ENCODE data around the gene GLTPD2. TPM values are rescaled to one million over a fixed set of nuclear protein-coding genes. Genes with fewer than 3 reads are reported as not detected.

GLTPD2 gene
- total and polyA plus RNA-seq, 9 donors, result 0.41 to 2.2 (median 0.84) TPM; not detected in 1

GRCh38 chr17:4786516-4786915 is 2.2 kb upstream of the GLTPD2 start:
- H3K27ac ChIP-seq (ENCODE audit: low read length), result no peak overlapping the region
- 9% methylated on average over 2 of the region's 6 CpGs for WGBS (ENCODE audit: insufficient coverage)
- H3K36me3 ChIP-seq (ENCODE audit: control insufficient read depth, insufficient read depth, low read length), result no peaks in the 10 kb centered on the region
- peak; percentile 64 for DNase-seq
- peaks cover 64% of the 10 kb centered on the region for H3K27me3 ChIP-seq (ENCODE audit: control insufficient read depth, insufficient read depth, low read length)
- H3K4me1 ChIP-seq (ENCODE audit: control insufficient read depth, insufficient read depth, low read length), result peaks cover 35% of the 10 kb centered on the region
- H3K4me3 ChIP-seq (ENCODE audit: low read length), result no peak overlapping the region
- no peaks in the 10 kb centered on the region for H3K9me3 ChIP-seq (replicated peaks; ENCODE audit: control insufficient read depth, low read depth, low read length)

GRCh38 chr17:4788159-4788806 is 481 bp upstream of the GLTPD2 start:
- WGBS (ENCODE audit: insufficient coverage), result 73% methylated on average over 8 of the region's 14 CpGs
- Histone ChIP-seq H3K27ac (ENCODE audit: low read length) (peak overlapping the region; percentile 35), H3K4me3 (ENCODE audit: low read length) (no peak overlapping the region), H3K4me1 (ENCODE audit: control insufficient read depth, insufficient read depth, low read length) (peaks cover 35% of the 10 kb centered on the region), H3K9me3 (replicated peaks; ENCODE audit: control insufficient read depth, low read depth, low read length) (no peaks in the 10 kb centered on the region), H3K27me3 (ENCODE audit: control insufficient read depth, insufficient read depth, low read length) (peaks cover 48% of the 10 kb centered on the region), H3K36me3 (ENCODE audit: control insufficient read depth, insufficient read depth, low read length) (no peaks in the 10 kb centered on the region)
- DNase-seq, result peak; percentile 32

GRCh38 chr17:4789701-4789950 is 862 bp downstream of the GLTPD2 start:
- H3K4me3 ChIP-seq (ENCODE audit: low read length), result peak overlapping the region; percentile 72
- H3K27me3 ChIP-seq (ENCODE audit: control insufficient read depth, insufficient read depth, low read length), result peaks cover 35% of the 10 kb centered on the region
- H3K4me1 ChIP-seq (ENCODE audit: control insufficient read depth, insufficient read depth, low read length), result peaks cover 35% of the 10 kb centered on the region
- H3K9me3 ChIP-seq (replicated peaks; ENCODE audit: control insufficient read depth, low read depth, low read length), result no peaks in the 10 kb centered on the region
- no peaks in the 10 kb centered on the region for H3K36me3 ChIP-seq (ENCODE audit: control insufficient read depth, insufficient read depth, low read length)
- no peak overlapping the region for H3K27ac ChIP-seq (ENCODE audit: low read length)
- under 1% methylated on average over 24 of the region's 25 CpGs for WGBS (ENCODE audit: insufficient coverage)
- no peak for DNase-seq

- under 1% methylated on average over 85 of the region's 91 CpGs for WGBS (ENCODE audit: insufficient coverage)
- Histone ChIP-seq H3K4me1 (ENCODE audit: control insufficient read depth, insufficient read depth, low read length) (peaks cover 34% of the 10 kb centered on the region), H3K9me3 (replicated peaks; ENCODE audit: control insufficient read depth, low read depth, low read length) (no peaks in the 10 kb centered on the region), H3K27me3 (ENCODE audit: control insufficient read depth, insufficient read depth, low read length) (peaks cover 30% of the 10 kb centered on the region), H3K27ac (ENCODE audit: low read length) (peak overlapping the region; percentile 93), H3K36me3 (ENCODE audit: control insufficient read depth, insufficient read depth, low read length) (no peaks in the 10 kb centered on the region), H3K4me3 (ENCODE audit: low read length) (peak overlapping the region; percentile 72)
- DNase-seq, result peak; percentile 96
Observed at GRCh38 chr17:4789951-4790704, 1.4 kb downstream of the GLTPD2 start.

- Histone ChIP-seq H3K4me3 (ENCODE audit: low read length) (peak overlapping the region; percentile 72), H3K27me3 (ENCODE audit: control insufficient read depth, insufficient read depth, low read length) (peaks cover 24% of the 10 kb centered on the region), H3K27ac (ENCODE audit: low read length) (peak overlapping the region; percentile 93), H3K4me1 (ENCODE audit: control insufficient read depth, insufficient read depth, low read length) (peaks cover 30% of the 10 kb centered on the region), H3K9me3 (replicated peaks; ENCODE audit: control insufficient read depth, low read depth, low read length) (no peaks in the 10 kb centered on the region), H3K36me3 (ENCODE audit: control insufficient read depth, insufficient read depth, low read length) (no peaks in the 10 kb centered on the region)
- 71% methylated on average over 2 of the region's 7 CpGs for WGBS (ENCODE audit: insufficient coverage)
- no peak for DNase-seq
Observed at GRCh38 chr17:4790705-4791088, 1.9 kb downstream of the GLTPD2 start.

- no CpG with 5 or more reads among the region's 1 CpG for WGBS (ENCODE audit: insufficient coverage)
- Histone ChIP-seq H3K27ac (ENCODE audit: low read length) (no peak overlapping the region), H3K4me3 (ENCODE audit: low read length) (no peak overlapping the region), H3K9me3 (replicated peaks; ENCODE audit: control insufficient read depth, low read depth, low read length) (no peaks in the 10 kb centered on the region), H3K36me3 (ENCODE audit: control insufficient read depth, insufficient read depth, low read length) (peaks cover 22% of the 10 kb centered on the region), H3K4me1 (ENCODE audit: control insufficient read depth, insufficient read depth, low read length) (peaks cover 17% of the 10 kb centered on the region), H3K27me3 (ENCODE audit: control insufficient read depth, insufficient read depth, low read length) (no peaks in the 10 kb centered on the region)
- DNase-seq, result no peak
Observed at GRCh38 chr17:4795168-4795567, 6.4 kb downstream of the GLTPD2 start.

- Histone ChIP-seq H3K4me3 (ENCODE audit: low read length) (peak overlapping the region; percentile 73), H3K4me1 (ENCODE audit: control insufficient read depth, insufficient read depth, low read length) (peaks cover 12% of the 10 kb centered on the region), H3K27ac (ENCODE audit: low read length) (peak overlapping the region; percentile 78), H3K36me3 (ENCODE audit: control insufficient read depth, insufficient read depth, low read length) (peaks cover 27% of the 10 kb centered on the region), H3K9me3 (replicated peaks; ENCODE audit: control insufficient read depth, low read depth, low read length) (no peaks in the 10 kb centered on the region), H3K27me3 (ENCODE audit: control insufficient read depth, insufficient read depth, low read length) (no peaks in the 10 kb centered on the region)
- peak; percentile 40 for DNase-seq
- 14% methylated on average over 1 of the region's 7 CpGs for WGBS (ENCODE audit: insufficient coverage)
Observed at GRCh38 chr17:4796552-4796920, 7.8 kb downstream of the GLTPD2 start.

GRCh38 chr17:4800462-4801196 is 11.9 kb downstream of the GLTPD2 start:
- Histone ChIP-seq H3K9me3 (replicated peaks; ENCODE audit: control insufficient read depth, low read depth, low read length) (no peaks in the 10 kb centered on the region), H3K4me3 (ENCODE audit: low read length) (no peak overlapping the region), H3K27ac (ENCODE audit: low read length) (no peak overlapping the region), H3K4me1 (ENCODE audit: control insufficient read depth, insufficient read depth, low read length) (peaks cover 9% of the 10 kb centered on the region), H3K36me3 (ENCODE audit: control insufficient read depth, insufficient read depth, low read length) (peaks cover 27% of the 10 kb centered on the region), H3K27me3 (ENCODE audit: control insufficient read depth, insufficient read depth, low read length) (no peaks in the 10 kb centered on the region)
- 71% methylated on average over 8 of the region's 10 CpGs for WGBS (ENCODE audit: insufficient coverage)
- DNase-seq, result no peak

- H3K4me3 ChIP-seq (ENCODE audit: low read length), result no peak within 1 kb of the TSS
- DNase-seq, result no peak
- peaks cover 1% of the 10 kb centered on the region for H3K4me1 ChIP-seq (ENCODE audit: control insufficient read depth, insufficient read depth, low read length)
- no peak within 1 kb of the TSS for H3K27ac ChIP-seq (ENCODE audit: low read length)
- WGBS (ENCODE audit: insufficient coverage), result 83% methylated on average over 2 of the region's 9 CpGs
- H3K9me3 ChIP-seq (replicated peaks; ENCODE audit: control insufficient read depth, low read depth, low read length), result no peaks in the 10 kb centered on the region
- peaks cover 27% of the 10 kb centered on the region for H3K36me3 ChIP-seq (ENCODE audit: control insufficient read depth, insufficient read depth, low read length)
- H3K27me3 ChIP-seq (ENCODE audit: control insufficient read depth, insufficient read depth, low read length), result no peaks in the 10 kb centered on the region
Observed at GRCh38 chr17:4802228-4802627, 13.5 kb downstream of the GLTPD2 start, which contains the start of gene C17orf114. C17orf114 (minus strand) TSS chr17:4802328.

- DNase-seq, result peak; percentile 22
- Histone ChIP-seq H3K27ac (ENCODE audit: low read length) (no peak overlapping the region), H3K36me3 (ENCODE audit: control insufficient read depth, insufficient read depth, low read length) (peaks cover 23% of the 10 kb centered on the region), H3K4me3 (ENCODE audit: low read length) (peak overlapping the region; percentile 32), H3K9me3 (replicated peaks; ENCODE audit: control insufficient read depth, low read depth, low read length) (no peaks in the 10 kb centered on the region), H3K4me1 (ENCODE audit: control insufficient read depth, insufficient read depth, low read length) (peaks cover 14% of the 10 kb centered on the region), H3K27me3 (ENCODE audit: control insufficient read depth, insufficient read depth, low read length) (no peaks in the 10 kb centered on the region)
- 0% methylated on average over 11 of the region's 16 CpGs for WGBS (ENCODE audit: insufficient coverage)
Observed at GRCh38 chr17:4806456-4806776, 17.7 kb downstream of the GLTPD2 start.

Measured in muscle of leg (tissue), 11 donors.